DOHH2 (cell line): ENCODE measurements around the gene ASTL.

Source experiments
- H3F3A ChIP-seq: fragments of 200-600 bp; sonication (generic), shearing (Covaris generic); 2 replicates; pipeline ENCODE4 v1.6.0; 2016; ENCODE audit warnings: antibody characterized with exemption, mild to moderate bottlenecking; ENCODE audit not compliant: control insufficient read depth, insufficient read depth
- H3K27ac ChIP-seq: fragments of 200-600 bp; sonication (generic); 2 replicates; pipeline ENCODE4 v1.5.1; 2014; ENCODE audit warnings: low read depth, mild to moderate bottlenecking, low read length, moderate library complexity
- H3K27me3 ChIP-seq: fragments of 200-600 bp; sonication (generic); 2 replicates; pipeline ENCODE4 v1.6.1; 2014; ENCODE audit warnings: mild to moderate bottlenecking, low read length, mixed read lengths; ENCODE audit not compliant: control insufficient read depth
- H3K36me3 ChIP-seq: fragments of 200-600 bp; sonication (generic); 2 replicates; pipeline ENCODE4 v1.6.1; 2014; ENCODE audit warnings: mild to moderate bottlenecking, low read length, moderate library complexity, mixed read lengths; ENCODE audit not compliant: control insufficient read depth
- H3K4me1 ChIP-seq: fragments of 200-600 bp; sonication (generic); 2 replicates; pipeline ENCODE4 v1.6.1; 2014; ENCODE audit warnings: mild to moderate bottlenecking, low read length, mixed read lengths; ENCODE audit not compliant: control insufficient read depth
- H3K4me2 ChIP-seq: fragments of 200-600 bp; sonication (generic); 2 replicates; pipeline ENCODE4 v1.6.0; 2014; ENCODE audit warnings: mild to moderate bottlenecking, low read length, moderate library complexity
- H3K4me3 ChIP-seq: fragments of 200-600 bp; sonication (generic); 2 replicates; pipeline ENCODE4 v1.5.1; 2014; ENCODE audit warnings: mild to moderate bottlenecking, low read length, mixed read lengths
- H3K79me2 ChIP-seq: fragments of 200-600 bp; sonication (generic); 2 replicates; pipeline ENCODE4 v1.6.1; 2014; ENCODE audit warnings: mild to moderate bottlenecking, low read length, mixed read lengths; ENCODE audit not compliant: control insufficient read depth
- H3K9me2 ChIP-seq: fragments of 200-600 bp; sonication (generic); replicated peaks from 2 replicates; pipeline ENCODE4 v1.6.1; 2014; ENCODE audit warnings: mild to moderate bottlenecking, low read length, mixed read lengths; ENCODE audit not compliant: control insufficient read depth
- H3K9me3 ChIP-seq: fragments of 200-600 bp; sonication (generic); 2 replicates; pipeline ENCODE4 v1.6.1; 2014; ENCODE audit warnings: antibody characterized with exemption, low read length, mixed read lengths; ENCODE audit not compliant: control insufficient read depth, insufficient read depth
- H4K20me1 ChIP-seq: fragments of 200-600 bp; sonication (generic); 2 replicates; pipeline ENCODE4 v1.6.0; 2014; ENCODE audit warnings: low read depth, mild to moderate bottlenecking, antibody characterized with exemption, low read length, moderate library complexity; ENCODE audit not compliant: control insufficient read depth, insufficient read depth
- EZH2phosphoT487 ChIP-seq: fragments of 200-600 bp; sonication (generic); IDR thresholded peaks from 2 replicates; pipeline ENCODE4 v1.6.1; 2017; ENCODE audit warnings: borderline replicate concordance, mild to moderate bottlenecking, antibody characterized with exemption, low read length, moderate library complexity, mixed read lengths
- TF ChIP-seq, protein P1 (sequence below): fragments of 200-600 bp; sonication (generic); IDR thresholded peaks from one replicate; pipeline ENCODE4 v1.5.1; 2014; ENCODE audit warnings: antibody characterized with exemption, mild to moderate bottlenecking, low read depth, low read length; ENCODE audit not compliant: poor library complexity, severe bottlenecking

ASTL gene

GRCh38 chr2:96091711-96092572 lies 46.4 kb downstream of the ASTL start:
- Histone ChIP-seq H4K20me1 (0 out of 2 replicates have a peak, but pooled peaks cover 2% of the 10 kb centered on the region), H3K27ac (no peak overlapping the region), H3K9me2 (no peaks in the 10 kb centered on the region), H3K79me2 (no peaks in the 10 kb centered on the region), H3K36me3 (no peaks in the 10 kb centered on the region), H3K4me2 (no peak overlapping the region), H3K9me3 (no peaks in the 10 kb centered on the region), H3K4me1 (peaks cover 6% of the 10 kb centered on the region; the same call in 1 of the 2 replicates), H3K4me3 (no peak overlapping the region), H3K27me3 (peaks cover 14% of the 10 kb centered on the region), H3F3A (no peaks in the 10 kb centered on the region)
- TF ChIP-seq, protein P1, sequence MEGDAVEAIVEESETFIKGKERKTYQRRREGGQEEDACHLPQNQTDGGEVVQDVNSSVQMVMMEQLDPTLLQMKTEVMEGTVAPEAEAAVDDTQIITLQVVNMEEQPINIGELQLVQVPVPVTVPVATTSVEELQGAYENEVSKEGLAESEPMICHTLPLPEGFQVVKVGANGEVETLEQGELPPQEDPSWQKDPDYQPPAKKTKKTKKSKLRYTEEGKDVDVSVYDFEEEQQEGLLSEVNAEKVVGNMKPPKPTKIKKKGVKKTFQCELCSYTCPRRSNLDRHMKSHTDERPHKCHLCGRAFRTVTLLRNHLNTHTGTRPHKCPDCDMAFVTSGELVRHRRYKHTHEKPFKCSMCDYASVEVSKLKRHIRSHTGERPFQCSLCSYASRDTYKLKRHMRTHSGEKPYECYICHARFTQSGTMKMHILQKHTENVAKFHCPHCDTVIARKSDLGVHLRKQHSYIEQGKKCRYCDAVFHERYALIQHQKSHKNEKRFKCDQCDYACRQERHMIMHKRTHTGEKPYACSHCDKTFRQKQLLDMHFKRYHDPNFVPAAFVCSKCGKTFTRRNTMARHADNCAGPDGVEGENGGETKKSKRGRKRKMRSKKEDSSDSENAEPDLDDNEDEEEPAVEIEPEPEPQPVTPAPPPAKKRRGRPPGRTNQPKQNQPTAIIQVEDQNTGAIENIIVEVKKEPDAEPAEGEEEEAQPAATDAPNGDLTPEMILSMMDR, result no peak
- TF ChIP-seq EZH2phosphoT487, result no peak

DNA sequence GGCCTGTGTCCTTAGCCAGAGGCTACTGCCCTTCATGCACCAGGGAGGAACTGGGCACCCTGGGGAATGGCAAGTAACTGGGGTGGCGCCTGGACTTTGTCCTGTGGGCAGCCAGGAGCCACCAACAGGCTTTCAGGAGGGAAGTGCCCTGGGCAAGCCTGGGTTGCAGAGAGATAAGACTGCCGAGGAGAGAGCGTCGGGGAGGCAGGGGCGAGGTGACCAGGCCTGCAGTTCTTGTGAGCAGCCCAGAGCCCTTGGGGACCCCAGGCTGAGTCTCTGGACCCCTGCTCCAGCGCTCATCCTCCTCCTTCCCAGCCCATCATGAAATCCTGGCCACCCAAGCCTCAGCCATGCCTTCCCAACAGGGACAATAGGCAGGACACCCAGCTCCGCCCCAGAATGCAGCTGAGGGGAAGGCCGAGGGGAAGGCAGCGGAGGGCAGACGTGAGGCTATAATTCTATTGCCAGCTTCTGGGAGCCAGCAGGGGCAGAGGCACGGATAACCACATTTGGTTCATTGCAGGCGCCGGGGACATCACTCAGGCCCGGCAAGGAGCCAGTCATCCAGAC lies 47.1 kb downstream of the ASTL start:
- peaks cover 14% of the 10 kb centered on the region for H3K27me3 ChIP-seq
- H3F3A ChIP-seq, result no peaks in the 10 kb centered on the region
- no peaks in the 10 kb centered on the region for H3K9me3 ChIP-seq
- H4K20me1 ChIP-seq, result no peaks in the 10 kb centered on the region
- H3K9me2 ChIP-seq, result no peaks in the 10 kb centered on the region
- no peak overlapping the region for H3K27ac ChIP-seq
- H3K4me1 ChIP-seq, result peaks cover 6% of the 10 kb centered on the region; the same call in 1 of the 2 replicates
- H3K4me3 ChIP-seq, result no peak overlapping the region
- H3K36me3 ChIP-seq, result no peaks in the 10 kb centered on the region
- H3K79me2 ChIP-seq, result no peaks in the 10 kb centered on the region
- TF ChIP-seq EZH2phosphoT487, result no peak
- TF ChIP-seq, protein P1, result no peak
- no peak overlapping the region for H3K4me2 ChIP-seq

- H3K27me3 ChIP-seq, result peaks cover 14% of the 10 kb centered on the region
- peaks cover 6% of the 10 kb centered on the region; the same call in 1 of the 2 replicates for H3K4me1 ChIP-seq
- no peaks in the 10 kb centered on the region for H3K9me3 ChIP-seq
- no peaks in the 10 kb centered on the region for H3F3A ChIP-seq
- no peaks in the 10 kb centered on the region for H4K20me1 ChIP-seq
- TF ChIP-seq EZH2phosphoT487, result no peak
- TF ChIP-seq, protein P1, result no peak
- no peak overlapping the region for H3K4me2 ChIP-seq
- H3K27ac ChIP-seq, result no peak overlapping the region
- no peaks in the 10 kb centered on the region for H3K36me3 ChIP-seq
- no peaks in the 10 kb centered on the region for H3K9me2 ChIP-seq
- no peaks in the 10 kb centered on the region for H3K79me2 ChIP-seq
- H3K4me3 ChIP-seq, result no peak overlapping the region
Observed at GRCh38 chr2:96090196-96090926, 47.9 kb downstream of the ASTL start.
